NB4 (cell line): ENCODE results near the gene PRRT1B.

ENCODE experiments used
- MYC ChIP-seq: IDR thresholded peaks from 2 replicates; pipeline ENCODE4 v1.6.1; 2011; ENCODE audit warnings: low read depth, low read length
- POLR2A ChIP-seq: IDR thresholded peaks from 2 replicates; pipeline ENCODE4 v1.6.1; 2011; ENCODE audit warnings: mild to moderate bottlenecking; ENCODE audit not compliant: insufficient read length; ENCODE audit errors: extremely low read depth
- TF ChIP-seq, protein P1 (sequence below): IDR thresholded peaks from one replicate; pipeline ENCODE4 v1.5.1; 2012; ENCODE audit warnings: low read depth, low read length

- TF ChIP-seq POLR2A (no peak), MYC (no peak)
- TF ChIP-seq, protein P1, sequence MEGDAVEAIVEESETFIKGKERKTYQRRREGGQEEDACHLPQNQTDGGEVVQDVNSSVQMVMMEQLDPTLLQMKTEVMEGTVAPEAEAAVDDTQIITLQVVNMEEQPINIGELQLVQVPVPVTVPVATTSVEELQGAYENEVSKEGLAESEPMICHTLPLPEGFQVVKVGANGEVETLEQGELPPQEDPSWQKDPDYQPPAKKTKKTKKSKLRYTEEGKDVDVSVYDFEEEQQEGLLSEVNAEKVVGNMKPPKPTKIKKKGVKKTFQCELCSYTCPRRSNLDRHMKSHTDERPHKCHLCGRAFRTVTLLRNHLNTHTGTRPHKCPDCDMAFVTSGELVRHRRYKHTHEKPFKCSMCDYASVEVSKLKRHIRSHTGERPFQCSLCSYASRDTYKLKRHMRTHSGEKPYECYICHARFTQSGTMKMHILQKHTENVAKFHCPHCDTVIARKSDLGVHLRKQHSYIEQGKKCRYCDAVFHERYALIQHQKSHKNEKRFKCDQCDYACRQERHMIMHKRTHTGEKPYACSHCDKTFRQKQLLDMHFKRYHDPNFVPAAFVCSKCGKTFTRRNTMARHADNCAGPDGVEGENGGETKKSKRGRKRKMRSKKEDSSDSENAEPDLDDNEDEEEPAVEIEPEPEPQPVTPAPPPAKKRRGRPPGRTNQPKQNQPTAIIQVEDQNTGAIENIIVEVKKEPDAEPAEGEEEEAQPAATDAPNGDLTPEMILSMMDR: no peak
Measured at GRCh38 chr9:131605770-131606590, 60.7 kb downstream of the PRRT1B start.
